Measurements from ENCODE around the gene NFU1.
"Not testable (repeated sequence)": the region's sequence is repeated elsewhere in the genome, so short reads cannot be mapped to it uniquely, and the experiment has no call there.

Gene NFU1

GRCh38 chr2:69452687-69453086 lies 15.5 kb upstream of the NFU1 start:
- DNase-seq (ENCODE audit: low read depth in 2 of 2, low spot score in 1 of 2), result no peak

GRCh38 chr2:69450735-69451416 lies 13.6 kb upstream of the NFU1 start:
- DNase-seq (ENCODE audit: low read depth in 2 of 2, low spot score in 1 of 2), result no peak

- DNase-seq (ENCODE audit: low read depth in 2 of 2, low spot score in 1 of 2), result no peak
Measured at GRCh38 chr2:69449906-69450305, 12.7 kb upstream of the NFU1 start.

- not testable (repeated sequence) for DNase-seq (ENCODE audit: low read depth in 2 of 2, low spot score in 1 of 2)
Measured at GRCh38 chr2:69443673-69444072, 6.4 kb upstream of the NFU1 start.

GRCh38 chr2:69439499-69439898 lies 2.3 kb upstream of the NFU1 start:
- not testable (repeated sequence) for DNase-seq (ENCODE audit: low read depth in 2 of 2, low spot score in 1 of 2)

GRCh38 chr2:69438580-69438979 lies 1.3 kb upstream of the NFU1 start:
- DNase-seq (ENCODE audit: low read depth in 2 of 2, low spot score in 1 of 2), result no peak

- no peak for DNase-seq (ENCODE audit: low read depth in 2 of 2, low spot score in 1 of 2)
Measured at GRCh38 chr2:69437751-69438154, 518 bp upstream of the NFU1 start.

- no peak for DNase-seq (ENCODE audit: low read depth in 2 of 2, low spot score in 1 of 2)
Measured at GRCh38 chr2:69436596-69436937, 668 bp downstream of the NFU1 start.

- DNase-seq (ENCODE audit: low read depth in 2 of 2, low spot score in 1 of 2), result no peak
Measured at GRCh38 chr2:69434753-69435152, 2.5 kb downstream of the NFU1 start.

- DNase-seq (ENCODE audit: low read depth in 2 of 2, low spot score in 1 of 2), result no peak
Measured at GRCh38 chr2:69429491-69430183, 7.6 kb downstream of the NFU1 start.

GRCh38 chr2:69428981-69429380 lies 8.3 kb downstream of the NFU1 start:
- no peak for DNase-seq (ENCODE audit: low read depth in 2 of 2, low spot score in 1 of 2)

GRCh38 chr2:69424419-69424818 lies 12.8 kb downstream of the NFU1 start:
- DNase-seq (ENCODE audit: low read depth in 2 of 2, low spot score in 1 of 2), result no peak

- DNase-seq (ENCODE audit: low read depth in 2 of 2, low spot score in 1 of 2), result no peak
Measured at GRCh38 chr2:69422198-69422597, 15.0 kb downstream of the NFU1 start.

- DNase-seq (ENCODE audit: low read depth in 2 of 2, low spot score in 1 of 2), result not testable (repeated sequence)
Measured at GRCh38 chr2:69419111-69419510, 18.1 kb downstream of the NFU1 start.

GRCh38 chr2:69416147-69416546 lies 21.1 kb downstream of the NFU1 start:
- no peak for DNase-seq (ENCODE audit: low read depth in 2 of 2, low spot score in 1 of 2)

GRCh38 chr2:69411120-69411519 lies 26.1 kb downstream of the NFU1 start:
- no peak for DNase-seq (ENCODE audit: low read depth in 2 of 2, low spot score in 1 of 2)

GRCh38 chr2:69405306-69405705 lies 31.9 kb downstream of the NFU1 start:
- DNase-seq (ENCODE audit: low read depth in 2 of 2, low spot score in 1 of 2), result no peak

GRCh38 chr2:69400121-69400520 lies 37.1 kb downstream of the NFU1 start:
- DNase-seq (ENCODE audit: low read depth in 2 of 2, low spot score in 1 of 2), result no peak

GRCh38 chr2:69397234-69397633 lies 40.0 kb downstream of the NFU1 start:
- no peak for DNase-seq (ENCODE audit: low read depth in 2 of 2, low spot score in 1 of 2)

GRCh38 chr2:69395866-69396265 lies 41.4 kb downstream of the NFU1 start:
- DNase-seq (ENCODE audit: low read depth in 2 of 2, low spot score in 1 of 2), result no peak

- no peak for DNase-seq (ENCODE audit: low read depth in 2 of 2, low spot score in 1 of 2)
Measured at GRCh38 chr2:69393963-69394362, 43.3 kb downstream of the NFU1 start.

- no peak for DNase-seq (ENCODE audit: low read depth in 2 of 2, low spot score in 1 of 2)
Measured at GRCh38 chr2:69390471-69390870, 46.8 kb downstream of the NFU1 start.

- DNase-seq (ENCODE audit: low read depth in 2 of 2, low spot score in 1 of 2), result no peak
Measured at GRCh38 chr2:69390001-69390400, 47.2 kb downstream of the NFU1 start.

Measured in stimulated activated CD8-positive, alpha-beta memory T cell treated with anti-CD3 and anti-CD28 coated beads, Interleukin-4, amount 100 ng/mL, for 1 hour (primary cell).